Neural progenitor cell (in vitro differentiated cells): ENCODE measurements around the gene PLA2G4B.

Experiments used
- EZH2 ChIP-seq: fragments of 200-600 bp; sonication (generic); IDR thresholded peaks from 2 replicates; pipeline ENCODE4 v1.6.1; 2017; ENCODE audit warnings: antibody characterized with exemption, mild to moderate bottlenecking, moderate library complexity
- TF ChIP-seq, protein P1 (sequence below): fragments of 200-600 bp; sonication (generic); IDR thresholded peaks from 2 replicates; pipeline ENCODE4 v1.5.1; 2017; ENCODE audit warnings: antibody characterized with exemption, mild to moderate bottlenecking

GRCh38 chr15:41809121-41809520, 29.5 kb upstream of the PLA2G4B start:
- TF ChIP-seq, protein P1, sequence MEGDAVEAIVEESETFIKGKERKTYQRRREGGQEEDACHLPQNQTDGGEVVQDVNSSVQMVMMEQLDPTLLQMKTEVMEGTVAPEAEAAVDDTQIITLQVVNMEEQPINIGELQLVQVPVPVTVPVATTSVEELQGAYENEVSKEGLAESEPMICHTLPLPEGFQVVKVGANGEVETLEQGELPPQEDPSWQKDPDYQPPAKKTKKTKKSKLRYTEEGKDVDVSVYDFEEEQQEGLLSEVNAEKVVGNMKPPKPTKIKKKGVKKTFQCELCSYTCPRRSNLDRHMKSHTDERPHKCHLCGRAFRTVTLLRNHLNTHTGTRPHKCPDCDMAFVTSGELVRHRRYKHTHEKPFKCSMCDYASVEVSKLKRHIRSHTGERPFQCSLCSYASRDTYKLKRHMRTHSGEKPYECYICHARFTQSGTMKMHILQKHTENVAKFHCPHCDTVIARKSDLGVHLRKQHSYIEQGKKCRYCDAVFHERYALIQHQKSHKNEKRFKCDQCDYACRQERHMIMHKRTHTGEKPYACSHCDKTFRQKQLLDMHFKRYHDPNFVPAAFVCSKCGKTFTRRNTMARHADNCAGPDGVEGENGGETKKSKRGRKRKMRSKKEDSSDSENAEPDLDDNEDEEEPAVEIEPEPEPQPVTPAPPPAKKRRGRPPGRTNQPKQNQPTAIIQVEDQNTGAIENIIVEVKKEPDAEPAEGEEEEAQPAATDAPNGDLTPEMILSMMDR, result no peak
- no peak for TF ChIP-seq EZH2
